H9 (cell line): ENCODE measurements around the gene TSGA10IP. TPM values are rescaled to one million over a fixed set of nuclear protein-coding genes. Genes with fewer than 3 reads are reported as not detected.

Source experiments
- DNase-seq: peaks from one replicate; pipeline ENCODE4 v3.0.0-alpha.2; 2017
- H2AFZ ChIP-seq: one replicate; pipeline ENCODE4 v1.6.1; 2013; ENCODE audit warnings: mild to moderate bottlenecking, low read length, control low read depth, moderate library complexity
- H2AK5ac ChIP-seq: 2 replicates; pipeline ENCODE4 v1.6.1; 2013; ENCODE audit warnings: low read length, control low read depth, mixed read lengths; ENCODE audit not compliant: insufficient read length
- H2BK120ac ChIP-seq: one replicate; pipeline ENCODE4 v1.6.1; 2013; ENCODE audit warnings: low read depth, mild to moderate bottlenecking, low read length, control low read depth, inconsistent platforms; ENCODE audit not compliant: poor library complexity, severe bottlenecking
- H2BK12ac ChIP-seq: 2 replicates; pipeline ENCODE4 v1.6.1; 2013; ENCODE audit warnings: low read length, control low read depth, mixed read lengths, low read depth; ENCODE audit not compliant: insufficient read length
- H2BK15ac ChIP-seq: 2 replicates; pipeline ENCODE4 v1.6.1; 2013; ENCODE audit warnings: low read depth, low read length, control low read depth
- H2BK20ac ChIP-seq: one replicate; pipeline ENCODE4 v1.6.1; 2013; ENCODE audit warnings: low read depth, mild to moderate bottlenecking, low read length, control low read depth, inconsistent platforms; ENCODE audit not compliant: poor library complexity, severe bottlenecking
- H2BK5ac ChIP-seq: 2 replicates; pipeline ENCODE4 v1.6.1; 2013; ENCODE audit warnings: low read length, control low read depth, mixed read lengths; ENCODE audit not compliant: insufficient read length
- H3K14ac ChIP-seq: 2 replicates; pipeline ENCODE4 v1.6.1; 2013; ENCODE audit warnings: low read length, control low read depth; ENCODE audit not compliant: insufficient read depth
- H3K18ac ChIP-seq: 2 replicates; pipeline ENCODE4 v1.6.1; 2013; ENCODE audit warnings: low read depth, mild to moderate bottlenecking, mixed read lengths, low read length, control low read depth; ENCODE audit not compliant: insufficient read length
- H3K23ac ChIP-seq: 2 replicates; pipeline ENCODE4 v1.6.1; 2013; ENCODE audit warnings: low read length, control low read depth, mixed read lengths, low read depth; ENCODE audit not compliant: insufficient read length
- H3K23me2 ChIP-seq: 2 replicates; pipeline ENCODE4 v1.6.1; 2013; ENCODE audit warnings: low read depth, mild to moderate bottlenecking, mixed read lengths, low read length, control low read depth; ENCODE audit not compliant: insufficient read length, poor library complexity, severe bottlenecking
- H3K27ac ChIP-seq: 2 replicates; pipeline ENCODE4 v1.5.1; 2013; ENCODE audit warnings: low read length, control low read depth, mixed read lengths, low read depth; ENCODE audit not compliant: insufficient read length
- H3K27me3 ChIP-seq: 2 replicates; pipeline ENCODE4 v1.6.1; 2013; ENCODE audit warnings: low read length, control low read depth, inconsistent platforms; ENCODE audit not compliant: insufficient read depth
- H3K4ac ChIP-seq: 2 replicates; pipeline ENCODE4 v1.6.1; 2013; ENCODE audit warnings: low read depth, mild to moderate bottlenecking, control low read depth, inconsistent platforms, low read length, moderate library complexity
- H3K4me1 ChIP-seq: 2 replicates; pipeline ENCODE4 v1.6.1; 2013; ENCODE audit warnings: low read length, control low read depth, inconsistent platforms; ENCODE audit not compliant: insufficient read depth
- H3K4me2 ChIP-seq: 2 replicates; pipeline ENCODE4 v1.6.1; 2013; ENCODE audit warnings: low read length, control low read depth, mixed read lengths; ENCODE audit not compliant: insufficient read length, insufficient read depth
- H3K56ac ChIP-seq: 2 replicates; pipeline ENCODE4 v1.6.1; 2013; ENCODE audit warnings: low read depth, mild to moderate bottlenecking, mixed read lengths, low read length, control low read depth; ENCODE audit not compliant: insufficient read length
- H3K79me1 ChIP-seq: 2 replicates; pipeline ENCODE4 v1.6.1; 2013; ENCODE audit warnings: low read depth, mild to moderate bottlenecking, moderate library complexity, low read length, control low read depth, inconsistent platforms; ENCODE audit not compliant: insufficient read depth, poor library complexity, severe bottlenecking
- H3K79me2 ChIP-seq: 2 replicates; pipeline ENCODE4 v1.6.1; 2013; ENCODE audit warnings: low read length, control low read depth, inconsistent platforms; ENCODE audit not compliant: insufficient read depth
- H3K9ac ChIP-seq: 2 replicates; pipeline ENCODE4 v1.6.1; 2013; ENCODE audit warnings: low read length, control low read depth, mixed read lengths; ENCODE audit not compliant: insufficient read length; ENCODE audit errors: extremely low read depth
- H3K9me3 ChIP-seq: one replicate; pipeline ENCODE4 v1.6.1; 2013; ENCODE audit warnings: low read depth, low read length, inconsistent platforms; ENCODE audit not compliant: control insufficient read depth
- H3T11ph ChIP-seq: one replicate; pipeline ENCODE4 v1.6.1; 2013; ENCODE audit warnings: mild to moderate bottlenecking, low read length, control low read depth, inconsistent platforms
- H4K20me1 ChIP-seq: one replicate; pipeline ENCODE4 v1.6.1; 2013; ENCODE audit not compliant: control insufficient read depth, insufficient read length, insufficient read depth
- H4K5ac ChIP-seq: 2 replicates; pipeline ENCODE4 v1.6.1; 2013; ENCODE audit warnings: low read depth, mild to moderate bottlenecking, mixed read lengths, low read length, control low read depth; ENCODE audit not compliant: insufficient read length
- H4K8ac ChIP-seq: replicated peaks from 2 replicates; pipeline ENCODE4 v1.6.1; 2013; ENCODE audit warnings: low read length, control low read depth, mixed read lengths, low read depth; ENCODE audit not compliant: insufficient read length
- H4K91ac ChIP-seq: 2 replicates; pipeline ENCODE4 v1.6.1; 2013; ENCODE audit warnings: low read depth, mild to moderate bottlenecking, moderate library complexity, mixed read lengths, low read length, control low read depth; ENCODE audit not compliant: insufficient read length
- H3K27ac Mint-ChIP-seq, 3 experiments: 2 replicates in 2 of 3; 3 replicates in 1 of 3; pipeline ENCODE4 v1.8.0; 2020 to 2021; ENCODE audit warnings: mixed read lengths in 3 of 3, mild to moderate bottlenecking in 1 of 3, moderate library complexity in 1 of 3
- H3K27me3 Mint-ChIP-seq: 2 replicates; pipeline ENCODE4 v1.8.0; 2021; ENCODE audit warnings: low read depth, mild to moderate bottlenecking, moderate library complexity, mixed read lengths
- H3K36me3 Mint-ChIP-seq, 3 experiments: 2 replicates in 2 of 3; 3 replicates in 1 of 3; pipeline ENCODE4 v1.8.0; 2020 to 2021; ENCODE audit warnings: low read depth in 3 of 3, mixed read lengths in 3 of 3; ENCODE audit not compliant: insufficient read depth in 1 of 3
- H3K4me1 Mint-ChIP-seq, 2 experiments: 2 replicates each; pipeline ENCODE4 v1.8.0; 2020; ENCODE audit warnings: mixed read lengths in 2 of 2
- H3K4me3 Mint-ChIP-seq, 2 experiments: 2 replicates in 1 of 2; 3 replicates in 1 of 2; pipeline ENCODE4 v1.8.0; 2020 to 2021; ENCODE audit warnings: mild to moderate bottlenecking in 2 of 2, mixed read lengths in 2 of 2, moderate library complexity in 1 of 2
- H3K9me3 Mint-ChIP-seq, 2 experiments: 2 replicates in 1 of 2; 3 replicates in 1 of 2; pipeline ENCODE4 v1.8.0; 2020; ENCODE audit warnings: mild to moderate bottlenecking in 2 of 2, mixed read lengths in 2 of 2, moderate library complexity in 1 of 2
- CTCF ChIP-seq: fragments of 200-600 bp; sonication (generic); conservative IDR thresholded peaks from 3 replicates; pipeline ENCODE4 v1.8.0; 2021; ENCODE audit warnings: antibody characterized with exemption, mild to moderate bottlenecking
- WGBS: extraction: QIAGEN DNeasy Blood & Tissue Kit; methylation state at CpG from one replicate; pipeline ENCODE4 v1.1.7; 2013; ENCODE audit warnings: missing lambda C conversion rate, low lambda C conversion rate, mixed read lengths; ENCODE audit not compliant: insufficient read length; ENCODE audit errors: extremely low coverage; 5-methylcytosine and 5-hydroxymethylcytosine counted together
- total RNA-seq: library from RNA; stranded (reverse); gene quantifications from 2 replicates; pipeline ENCODE4 v1.2.1, GENCODE V29; 2021

TSGA10IP gene
- total RNA-seq, 1 experiment from 2014 or later = 2.2 TPM

DNA sequence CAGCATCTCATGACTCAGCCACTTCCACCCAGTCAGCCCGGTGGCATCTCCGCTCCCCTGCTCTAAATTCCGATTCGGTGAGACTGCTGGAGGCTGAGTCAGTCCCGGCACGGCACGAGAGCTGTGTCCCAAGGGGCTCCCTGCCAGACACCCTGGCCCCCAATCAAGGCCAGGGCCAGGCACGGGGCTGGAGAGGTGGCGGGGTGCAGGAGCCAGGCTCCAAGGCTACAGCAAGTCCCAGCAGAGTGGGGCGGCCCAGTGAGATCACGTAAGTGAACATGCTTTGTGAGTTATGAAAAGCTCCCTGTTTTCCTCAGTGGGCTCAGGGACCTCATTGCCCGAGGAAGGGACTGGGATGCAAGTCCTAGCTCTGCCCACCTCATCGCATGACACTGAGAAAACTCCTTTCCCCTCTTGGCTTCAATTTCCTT is 29.4 kb upstream of the TSGA10IP start:
- H2BK12ac ChIP-seq = no peak overlapping the region
- H3K4me2 ChIP-seq = no peak overlapping the region
- H3K27me3 ChIP-seq = no peaks in the 10 kb centered on the region
- H3K9me3 ChIP-seq = no peaks in the 10 kb centered on the region
- Mint-ChIP-seq H3K9me3 (no peaks in the 10 kb centered on the region; a peak in 1 of 5 replicates), H3K27ac (no peak overlapping the region), H3K36me3 (peaks cover 0 to 7% (median 5%) of the 10 kb centered on the region in 3 experiments; a peak in 5 of 7 replicates), H3K4me1 (peaks cover 24 to 34% of the 10 kb centered on the region in 2 experiments), H3K27me3 (peaks cover 11% of the 10 kb centered on the region), H3K4me3 (no peak overlapping the region)
- no peak for TF ChIP-seq CTCF
- no peak overlapping the region for H2AK5ac ChIP-seq
- no peak overlapping the region for H2BK15ac ChIP-seq
- H3K27ac ChIP-seq = no peak overlapping the region
- no peak overlapping the region for H3K9ac ChIP-seq
- no peak overlapping the region for H2BK5ac ChIP-seq
- no peaks in the 10 kb centered on the region for H3K79me1 ChIP-seq
- no peak overlapping the region for H4K91ac ChIP-seq
- no peaks in the 10 kb centered on the region; the same call in 1 of the 2 replicates for H3K4me1 ChIP-seq
- no peak overlapping the region for H3T11ph ChIP-seq
- no peak overlapping the region for H3K56ac ChIP-seq
- H4K20me1 ChIP-seq = no peaks in the 10 kb centered on the region
- H3K79me2 ChIP-seq = no peaks in the 10 kb centered on the region
- no peak overlapping the region for H3K4ac ChIP-seq
- H2BK20ac ChIP-seq = no peak overlapping the region
- no peak overlapping the region for H2BK120ac ChIP-seq
- no peak overlapping the region for H3K14ac ChIP-seq
- H3K18ac ChIP-seq = no peak overlapping the region
- peak; percentile 71 for DNase-seq
- no CpG with 5 or more reads among the region's 13 CpGs for WGBS
- H4K5ac ChIP-seq = no peak overlapping the region
- peaks cover 11% of the 10 kb centered on the region for H3K23me2 ChIP-seq
- H2AFZ ChIP-seq = no peak overlapping the region
- H4K8ac ChIP-seq = no peak overlapping the region
- H3K23ac ChIP-seq = no peak overlapping the region
